Right forelimb (tissue), 1 donor: Measurements from ENCODE around the gene MGRN1.
A peak's percentile ranks its signal among the peaks of the same experiment; 100 is the strongest.

Source experiments
- DNase-seq: peaks from one replicate; pipeline ENCODE4 v3.0.0-alpha.2; 2018

The MGRN1 gene

DNA sequence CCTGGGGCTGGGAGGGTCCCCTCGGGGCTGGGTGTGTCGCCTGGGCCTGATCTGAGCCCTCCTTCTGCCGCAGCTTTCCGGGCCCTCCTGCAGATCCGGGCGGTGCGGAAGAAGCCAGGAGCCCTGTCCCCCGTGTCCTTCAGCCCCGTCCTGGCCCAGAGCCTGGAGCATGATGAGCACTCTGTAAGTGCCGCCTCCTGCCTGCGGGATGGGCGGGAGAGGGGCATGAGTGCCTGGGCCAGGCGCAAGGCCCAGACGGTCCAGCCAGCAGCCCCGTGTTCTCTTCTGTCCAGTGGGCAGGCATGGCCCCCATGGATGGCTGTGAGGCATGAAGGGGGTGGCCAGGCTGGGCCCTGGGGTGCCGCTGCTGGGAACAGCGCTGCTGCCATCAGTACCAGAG lies 52.8 kb downstream of the MGRN1 start:
- no peak for DNase-seq

DNA sequence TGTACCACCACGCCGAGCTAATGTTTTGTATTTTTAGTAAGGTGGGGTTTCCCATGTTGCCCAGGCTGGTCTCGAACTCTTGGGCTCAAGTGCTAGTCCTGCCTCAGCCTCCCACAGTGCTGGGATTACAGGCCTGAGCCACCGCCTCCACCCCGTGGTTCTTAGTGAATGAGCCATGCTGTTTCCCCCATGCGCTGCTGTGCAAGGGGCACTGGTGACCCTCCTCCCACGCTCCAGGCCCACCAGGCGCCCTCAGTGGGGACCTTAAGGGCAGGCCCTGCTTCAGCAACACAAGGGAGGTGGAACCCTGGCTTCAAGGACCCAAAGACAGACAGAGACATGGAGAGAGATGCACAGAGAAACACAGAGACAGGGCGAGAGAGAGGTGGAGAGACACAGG lies 53.4 kb downstream of the MGRN1 start:
- DNase-seq: no peak

DNA sequence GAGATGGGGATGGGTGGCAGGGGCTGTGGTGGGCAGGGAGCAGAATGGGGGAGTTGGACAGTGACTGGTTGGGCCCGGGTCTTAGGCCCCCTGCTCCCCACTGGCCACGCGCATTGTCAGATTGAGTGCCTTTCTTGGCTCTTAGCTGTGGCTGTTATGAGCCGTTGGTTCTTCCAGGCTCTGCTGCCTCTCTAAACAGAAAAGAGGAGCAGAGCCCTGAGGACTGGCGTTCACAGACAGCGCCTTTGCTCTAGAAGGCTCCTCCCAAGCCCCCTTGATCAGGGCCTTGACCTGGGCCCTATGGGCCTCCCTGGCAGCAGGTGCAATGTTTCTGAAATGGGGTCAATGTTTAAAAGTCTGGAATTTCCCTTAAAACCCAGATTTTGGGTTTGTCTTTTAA lies 54.0 kb downstream of the MGRN1 start:
- DNase-seq: no peak

DNA sequence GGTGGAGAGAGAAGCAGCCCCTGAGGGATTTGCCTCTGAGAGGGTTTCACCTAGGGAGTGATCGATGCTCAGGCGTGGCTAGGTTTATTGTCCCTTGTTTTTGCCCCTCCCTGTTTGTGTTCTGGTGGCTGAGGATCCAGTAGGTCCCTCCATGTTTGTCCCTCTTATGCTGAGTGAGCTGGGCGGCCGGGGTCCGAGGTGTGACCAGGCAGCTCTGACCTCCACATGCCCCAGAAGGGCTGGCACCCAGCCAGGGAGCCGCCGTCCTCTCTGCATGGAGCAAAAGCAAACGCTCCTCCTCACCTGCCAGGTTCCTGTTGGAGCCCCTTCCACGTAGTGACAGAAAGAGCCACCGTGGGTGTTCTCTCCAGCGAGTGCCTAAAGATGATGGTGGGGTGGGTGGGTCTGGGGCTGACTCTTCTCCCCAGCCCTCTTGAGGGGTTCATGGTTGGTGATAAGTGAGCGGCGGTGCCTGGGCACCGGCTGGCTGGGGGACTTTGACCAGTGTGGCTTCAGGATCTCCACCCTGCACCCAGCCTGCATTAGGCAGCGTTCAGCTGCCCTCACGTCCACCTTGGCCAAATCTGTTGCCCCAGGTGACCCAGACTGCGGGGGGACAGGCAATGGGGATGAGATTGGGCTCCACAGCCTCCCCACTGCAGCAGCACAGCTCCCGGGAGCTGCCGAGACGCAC lies 54.7 kb downstream of the MGRN1 start:
- DNase-seq: no peak

DNA sequence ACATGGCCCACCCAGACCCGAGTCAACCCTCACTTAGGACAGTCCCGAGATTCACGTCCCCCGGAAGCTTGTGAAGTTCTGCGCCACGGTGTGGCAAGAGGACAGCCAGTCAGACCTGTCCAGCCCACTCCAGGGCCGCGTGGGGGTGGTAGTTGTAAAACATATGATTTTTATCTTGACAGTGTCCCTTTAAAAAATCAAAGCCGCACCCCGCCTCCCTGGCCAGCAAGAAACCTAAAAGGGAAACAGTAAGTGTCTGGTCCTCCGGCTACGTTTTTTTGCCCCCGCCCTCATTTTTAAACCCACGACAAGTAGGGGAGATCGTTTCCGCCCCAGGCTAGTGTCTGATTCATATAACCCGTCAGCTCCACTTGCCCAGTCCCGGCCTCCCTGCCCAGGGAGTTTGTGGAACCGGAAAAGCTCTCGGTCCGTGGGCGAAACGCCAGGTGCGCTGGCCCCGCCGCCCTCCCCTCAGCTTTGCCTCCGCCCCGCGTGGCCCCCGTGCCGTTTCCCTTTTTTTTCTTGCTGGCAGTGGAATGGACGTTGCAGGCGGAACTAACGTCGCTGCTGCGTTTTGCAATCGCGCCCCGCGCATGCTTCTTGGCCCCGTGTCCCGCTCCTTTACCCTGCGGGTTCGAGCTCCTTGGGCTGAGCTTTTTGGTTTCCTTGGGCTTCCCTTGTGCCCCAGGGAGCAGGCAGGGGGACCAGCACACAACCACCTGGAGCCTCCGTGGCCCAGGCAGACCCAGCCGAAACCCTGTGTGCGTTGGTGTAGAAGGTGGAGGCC lies 55.4 kb downstream of the MGRN1 start:
- DNase-seq: peak; percentile 70

DNA sequence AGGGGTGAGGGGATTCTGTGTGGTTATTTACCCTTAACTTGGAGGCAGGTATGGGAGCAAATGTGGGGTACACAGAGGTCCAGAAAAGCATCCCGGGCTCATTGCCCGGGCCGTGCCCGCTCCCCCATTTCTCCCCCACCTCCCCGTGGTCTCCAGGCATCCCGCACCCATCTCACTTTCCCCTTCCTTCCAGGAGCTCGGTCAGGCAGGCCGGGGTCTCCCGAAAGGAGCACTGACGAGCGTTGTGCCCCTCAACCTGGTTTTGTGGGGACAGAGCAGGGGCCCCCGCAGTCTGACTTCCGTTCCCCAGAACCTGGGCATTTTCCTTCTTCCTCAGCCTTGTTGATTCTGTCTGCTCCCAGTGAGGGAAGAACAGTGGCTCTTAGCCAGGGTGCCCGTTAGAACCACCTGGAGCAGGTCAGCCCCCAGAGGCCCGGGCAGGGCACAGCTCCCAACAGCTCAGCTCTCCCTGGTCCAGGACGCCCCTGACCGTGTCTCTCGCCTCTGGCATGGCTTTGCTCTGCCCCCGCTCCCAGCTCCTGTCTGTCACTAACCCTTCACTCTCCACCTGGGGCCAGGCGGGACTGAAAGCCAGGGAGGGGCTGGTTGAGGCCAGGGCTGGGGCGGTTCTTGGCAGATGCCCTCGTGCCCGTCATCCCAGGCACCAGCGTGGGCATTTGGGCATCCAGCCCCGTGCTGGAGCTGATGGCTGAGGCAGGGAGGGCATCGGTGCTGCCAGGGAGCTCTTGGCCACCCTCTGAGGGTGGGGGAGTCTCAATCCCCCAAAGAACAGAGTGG lies 56.2 kb downstream of the MGRN1 start:
- DNase-seq: no peak

DNA sequence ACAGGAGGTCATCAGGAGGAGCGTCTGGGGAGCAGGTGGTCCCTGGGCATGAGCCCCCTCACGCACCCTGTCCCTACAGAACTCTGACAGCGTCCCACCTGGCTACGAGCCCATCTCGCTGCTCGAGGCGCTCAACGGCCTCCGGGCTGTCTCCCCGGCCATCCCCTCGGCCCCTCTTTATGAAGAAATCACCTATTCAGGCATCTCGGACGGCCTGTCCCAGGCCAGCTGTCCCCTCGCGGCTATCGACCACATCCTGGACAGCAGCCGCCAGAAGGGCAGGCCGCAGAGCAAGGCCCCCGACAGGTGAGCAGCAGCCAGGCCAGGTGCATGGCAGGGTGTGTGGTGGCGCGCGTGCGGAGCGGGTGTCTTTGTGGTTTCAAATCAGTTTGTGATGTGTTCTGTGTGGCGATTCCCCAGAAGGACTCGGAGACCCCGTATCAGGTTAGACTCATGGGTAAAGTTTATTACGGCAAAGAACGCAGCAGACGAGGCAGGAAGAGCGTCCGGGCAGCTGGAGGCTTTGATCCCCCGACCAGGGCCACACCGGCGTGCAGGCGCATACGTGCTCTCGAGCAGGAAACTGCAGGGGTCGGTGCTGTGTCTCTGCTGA lies 57.0 kb downstream of the MGRN1 start:
- DNase-seq: no peak

DNA sequence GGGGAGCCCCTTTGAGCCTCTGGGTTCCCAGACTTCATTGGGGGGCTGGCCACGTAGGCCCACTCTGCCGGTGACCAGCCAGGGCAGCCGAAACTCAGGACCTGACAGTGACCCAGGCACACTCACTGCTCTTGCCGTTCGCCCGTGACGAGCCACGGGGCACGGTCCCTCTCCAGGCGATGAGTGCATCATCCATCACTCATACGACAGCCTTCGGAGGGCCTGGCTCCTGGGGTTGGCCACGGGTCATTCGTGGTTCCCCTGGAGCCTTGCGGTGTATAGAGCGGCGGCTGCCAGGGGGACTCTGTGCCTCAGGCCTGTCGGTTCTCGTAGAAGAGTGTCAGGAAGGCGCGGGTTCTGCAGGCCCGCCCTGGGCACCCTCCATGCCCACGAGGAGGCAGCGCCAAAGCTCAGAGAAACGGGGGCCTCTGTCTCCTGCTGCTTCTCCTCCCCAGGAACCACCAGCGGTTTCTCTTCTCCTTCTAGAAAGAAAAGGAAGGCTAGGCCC lies 57.5 kb downstream of the MGRN1 start:
- no peak for DNase-seq

DNA sequence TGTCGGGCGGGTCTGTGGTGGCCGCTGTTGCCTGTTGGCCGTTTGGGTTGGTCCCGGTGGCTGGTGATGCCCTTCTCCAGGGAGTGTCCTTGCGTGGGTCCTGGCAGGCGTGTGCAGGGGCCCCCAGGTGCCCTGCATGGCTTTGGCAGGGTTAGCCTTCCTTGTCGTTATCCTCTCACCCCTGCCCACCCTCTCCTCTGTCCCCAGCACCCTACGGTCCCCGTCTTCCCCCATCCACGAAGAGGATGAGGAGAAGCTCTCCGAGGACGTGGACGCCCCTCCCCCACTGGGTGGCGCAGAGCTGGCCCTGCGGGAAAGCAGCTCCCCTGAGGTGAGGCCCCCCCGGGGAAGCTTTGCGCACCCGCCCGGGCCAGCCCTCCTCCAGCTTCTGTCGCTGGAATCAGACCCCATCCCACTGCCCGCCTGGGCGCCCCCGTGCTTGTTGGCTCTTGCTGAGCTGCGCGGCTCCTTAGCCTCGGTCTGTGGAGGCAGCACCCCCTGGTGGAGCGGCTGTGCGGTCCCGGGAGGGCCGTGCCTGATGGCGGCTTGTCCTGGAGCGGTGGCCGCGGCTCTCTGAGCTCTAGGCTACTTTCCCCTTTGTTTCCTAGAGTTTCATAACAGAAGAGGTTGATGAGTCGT lies 58.1 kb downstream of the MGRN1 start:
- no peak for DNase-seq

DNA sequence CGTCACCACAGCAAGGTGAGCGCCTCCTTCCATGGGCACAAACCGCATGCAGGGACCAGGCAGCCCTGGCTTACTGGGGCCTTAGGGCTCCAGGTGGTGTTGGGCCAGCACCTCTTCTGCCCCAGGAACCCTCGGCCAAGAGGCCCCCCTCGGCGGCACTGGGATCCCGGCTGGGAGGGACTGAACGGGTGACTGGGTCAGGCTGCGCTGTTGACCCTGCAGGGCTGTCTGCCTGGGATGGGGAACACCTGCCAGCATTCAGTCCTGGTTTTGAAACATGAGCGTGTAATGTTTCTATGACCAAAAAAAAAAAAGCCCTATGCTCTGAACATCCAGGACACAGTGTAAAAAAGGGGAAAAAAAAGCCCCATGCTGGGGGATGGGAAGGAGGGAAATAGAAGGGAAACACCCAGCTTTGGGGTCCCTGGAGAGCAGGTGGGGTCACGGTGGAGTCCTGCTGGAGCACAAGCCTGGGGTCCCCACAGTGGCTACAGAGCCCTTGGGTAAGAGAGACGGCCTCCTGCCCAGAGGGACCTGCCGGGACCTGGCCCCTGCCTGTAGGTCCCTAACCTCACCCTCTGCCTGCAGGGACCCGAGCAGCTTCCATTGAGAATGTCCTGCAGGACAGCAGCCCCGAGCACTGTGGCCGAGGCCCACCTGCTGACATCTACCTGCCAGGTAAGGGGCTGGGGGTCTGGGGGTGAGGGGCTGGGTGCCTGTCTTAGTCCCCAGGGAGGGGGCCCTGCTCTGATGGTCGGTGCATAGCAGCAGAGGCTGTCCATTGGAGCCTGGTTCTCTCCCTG lies 58.8 kb downstream of the MGRN1 start:
- DNase-seq: no peak

DNA sequence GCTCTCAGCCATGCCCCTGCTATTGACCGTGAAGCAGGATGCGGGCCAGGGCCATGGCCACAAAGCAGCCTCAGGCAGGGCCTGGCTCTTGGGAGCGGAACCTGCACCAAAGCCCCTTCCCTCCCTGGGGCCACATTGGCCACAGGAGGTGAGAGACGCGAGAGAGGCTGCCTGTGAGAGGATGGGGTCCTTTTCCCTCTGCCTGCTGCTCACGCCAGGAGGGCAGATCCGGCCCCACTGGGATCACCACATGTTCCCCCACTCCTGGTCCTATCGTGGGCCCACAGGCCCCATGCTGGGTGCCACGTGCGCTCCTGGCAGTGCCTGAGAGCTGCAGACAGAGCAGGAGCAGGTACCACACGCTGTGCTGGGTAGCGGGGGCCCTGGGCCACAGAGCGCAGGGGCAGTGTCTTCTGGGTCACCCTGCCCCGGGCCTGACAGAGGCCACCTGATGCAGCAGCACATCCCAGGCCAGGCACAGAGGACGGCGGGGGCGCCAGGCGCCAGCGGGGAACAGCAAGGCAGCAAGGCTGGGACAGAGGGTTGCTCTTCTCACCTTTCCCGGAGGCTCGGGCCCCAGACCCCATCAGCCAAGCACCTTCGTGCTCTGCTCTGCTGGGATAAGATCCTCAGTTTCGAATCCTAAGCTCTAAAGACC lies 59.6 kb downstream of the MGRN1 start:
- no peak for DNase-seq

DNA sequence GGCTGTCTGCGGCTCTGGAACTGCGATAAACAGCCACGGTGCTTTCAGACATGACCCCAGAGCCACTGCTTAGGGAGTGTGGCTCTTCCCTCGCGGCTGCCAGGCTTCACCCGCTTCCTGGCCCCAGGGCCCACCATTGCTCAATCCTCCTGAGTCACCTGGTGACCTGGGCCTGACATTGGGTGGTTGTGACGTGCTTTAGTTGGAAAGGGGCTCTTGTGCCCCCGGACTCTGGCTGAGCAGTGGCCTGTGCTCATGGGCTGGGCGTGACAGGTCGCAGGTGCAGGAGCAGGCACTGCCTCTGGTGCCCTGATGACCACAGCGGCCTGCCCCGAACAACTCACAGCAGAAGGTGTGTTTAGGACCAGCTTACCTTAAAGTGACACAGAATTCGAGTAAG lies 60.1 kb downstream of the MGRN1 start:
- DNase-seq: no peak

DNA sequence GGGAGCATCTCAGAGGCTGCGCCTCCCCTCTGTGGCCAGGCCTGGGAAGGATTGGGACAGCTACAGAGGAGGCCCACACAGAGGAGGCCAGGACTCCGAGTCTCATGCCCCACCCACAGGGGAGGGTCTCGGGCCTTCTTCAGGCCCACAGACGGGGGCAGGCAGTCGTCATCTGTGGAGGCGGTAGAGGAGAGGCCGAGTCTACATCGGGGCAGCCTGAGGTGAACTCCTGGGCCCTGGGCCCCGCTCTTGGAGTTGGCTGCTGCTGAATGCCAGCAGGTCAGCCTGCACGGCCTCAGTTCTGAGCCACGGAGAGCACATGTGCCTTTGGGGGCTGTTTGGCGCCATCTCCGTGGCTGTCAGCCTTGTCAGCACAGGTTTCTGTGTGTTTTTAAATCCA lies 60.7 kb downstream of the MGRN1 start:
- no peak for DNase-seq

DNA sequence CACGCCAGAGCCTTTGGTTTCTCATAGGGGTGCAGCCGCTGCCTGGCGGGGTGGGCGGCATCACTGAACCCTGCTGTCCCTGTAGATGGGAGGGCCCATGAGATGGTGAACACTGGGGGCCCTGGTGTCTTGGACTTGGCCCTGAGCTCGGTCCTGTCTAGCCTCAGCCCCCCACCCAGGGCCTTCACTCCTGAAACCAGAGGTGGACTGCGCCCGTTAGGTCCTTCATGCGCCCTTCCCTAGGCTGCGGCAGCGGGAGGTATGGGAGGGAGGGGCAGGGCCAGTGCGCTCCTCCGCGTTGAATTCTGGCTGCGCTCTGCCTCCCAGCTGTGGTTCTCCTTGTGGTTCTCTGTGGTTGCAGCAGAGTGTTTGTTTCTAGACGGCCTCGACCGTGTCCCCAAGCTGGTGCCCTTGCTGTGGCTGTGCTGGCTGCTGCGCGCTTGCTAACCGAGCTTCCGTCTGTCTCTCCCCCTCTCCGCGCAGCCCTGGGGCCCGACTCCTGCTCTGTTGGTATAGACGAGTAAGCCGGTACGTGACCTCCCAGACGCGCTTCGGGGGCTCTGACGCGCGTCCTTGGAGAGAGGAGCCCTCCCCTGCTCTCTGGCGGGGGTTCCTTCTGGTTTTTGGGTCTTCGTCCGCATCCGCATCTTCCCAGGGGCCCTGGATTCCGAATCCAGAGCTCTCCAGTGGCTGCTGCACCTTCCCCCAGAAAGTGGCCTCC lies 61.3 kb downstream of the MGRN1 start:
- peak; percentile 39 for DNase-seq

DNA sequence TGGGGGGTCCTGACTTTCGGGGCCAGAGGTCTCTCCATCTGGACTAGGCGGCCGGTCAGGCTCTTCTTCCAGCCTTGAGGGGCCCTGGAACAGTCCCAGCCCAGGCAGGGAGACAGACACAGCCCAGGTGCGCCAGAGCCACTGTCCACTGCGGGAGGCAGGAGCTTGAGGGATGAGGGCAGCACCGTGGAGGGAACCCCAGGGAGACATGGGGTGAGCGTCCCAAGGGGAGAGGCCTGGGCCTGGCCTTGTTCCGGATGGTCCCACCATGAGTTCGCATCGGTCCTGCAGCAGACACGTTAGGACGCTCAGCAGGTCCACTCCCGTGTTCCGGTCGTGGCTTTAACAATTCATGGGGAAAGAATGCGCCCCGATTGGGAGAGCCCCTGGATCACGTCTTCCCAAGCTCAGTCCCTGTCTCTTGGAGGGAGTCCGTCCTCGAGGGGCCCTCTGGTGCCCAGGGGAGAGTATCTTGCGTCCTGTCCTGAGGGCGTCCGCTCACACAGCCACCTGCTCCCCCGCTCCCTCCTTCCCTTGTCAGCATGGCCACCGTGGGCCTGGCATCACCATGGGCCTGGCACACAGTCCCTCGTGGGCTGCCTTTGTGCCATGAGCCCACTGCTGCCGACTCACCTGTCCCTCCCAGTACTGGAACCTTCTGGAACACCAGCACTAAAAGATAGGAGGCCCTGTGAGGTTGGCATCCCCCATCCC lies 62.0 kb downstream of the MGRN1 start:
- peak; percentile 39 for DNase-seq

DNA sequence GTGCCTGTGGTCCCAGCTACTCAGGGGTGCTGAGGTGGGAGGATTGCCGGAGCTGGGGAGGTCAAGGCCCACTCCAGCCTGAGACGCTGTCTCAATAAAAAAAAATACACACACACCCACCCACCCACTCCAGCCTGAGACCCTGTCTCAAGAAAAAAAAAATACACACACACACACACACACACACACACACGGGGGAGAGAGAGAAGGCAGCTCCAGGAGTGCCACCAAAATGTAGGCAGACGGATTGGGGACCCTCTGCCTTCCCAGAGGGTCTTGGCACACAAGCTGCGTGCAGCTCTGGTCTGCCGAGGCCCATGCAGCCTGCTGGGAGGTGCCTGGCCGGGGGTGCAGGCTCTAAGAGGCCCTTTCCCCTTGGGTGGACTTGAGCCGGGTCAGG lies 62.8 kb downstream of the MGRN1 start:
- no peak for DNase-seq

DNA sequence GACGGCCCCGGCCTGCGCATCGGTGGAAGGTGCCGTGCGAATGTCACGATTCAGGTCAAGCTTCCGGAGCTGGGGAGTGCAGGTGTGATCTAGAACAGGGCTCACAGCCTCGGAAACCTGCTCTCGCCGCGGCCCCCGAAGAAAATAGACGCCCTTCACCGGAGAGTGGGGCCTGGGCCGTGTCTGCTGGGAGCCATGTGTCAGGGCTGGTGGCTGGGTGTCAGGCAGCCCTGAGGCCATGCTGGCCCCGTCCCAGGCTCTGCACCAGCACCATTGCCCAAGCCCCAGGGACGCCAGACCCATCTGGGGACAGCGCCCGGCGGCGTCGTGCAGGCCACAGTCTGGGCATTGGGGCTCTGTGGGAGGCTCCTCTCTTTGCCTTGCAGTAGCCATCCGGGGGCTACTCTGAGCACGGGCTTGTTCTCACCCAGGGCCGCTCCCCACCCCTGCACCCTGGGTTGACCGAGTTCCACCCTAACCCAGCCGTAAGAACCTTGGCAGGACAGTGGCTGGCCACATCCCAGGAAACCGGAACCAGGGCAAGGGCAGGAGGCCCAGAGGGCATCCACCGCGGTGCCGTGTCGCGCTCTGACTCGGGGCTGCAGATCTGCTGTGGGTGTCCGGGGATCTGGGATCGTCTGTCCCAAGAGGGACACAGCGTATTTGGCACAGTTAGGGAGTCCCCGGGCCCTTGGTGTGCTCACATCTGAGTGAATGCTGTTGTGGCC lies 63.5 kb downstream of the MGRN1 start:
- no peak for DNase-seq

DNA sequence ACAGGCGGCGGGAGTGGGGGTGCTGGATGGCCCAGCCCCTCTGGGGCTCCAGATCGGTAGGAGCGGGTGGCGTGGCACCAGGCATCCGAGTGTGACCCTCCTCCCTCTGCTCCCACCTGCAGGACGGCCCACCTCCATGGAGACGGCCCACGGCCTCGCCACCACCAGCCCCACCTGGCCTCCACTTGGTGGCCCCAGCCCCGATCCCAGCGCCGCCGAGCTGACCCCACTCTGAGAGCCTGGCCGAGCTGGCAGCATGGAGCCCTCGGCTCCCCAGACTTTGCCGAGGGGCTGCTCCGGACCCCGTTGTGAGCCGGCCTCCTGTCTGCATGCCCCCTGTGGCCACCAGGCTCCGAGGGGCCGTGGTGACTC lies 64.0 kb downstream of the MGRN1 start:
- DNase-seq: no peak

DNA sequence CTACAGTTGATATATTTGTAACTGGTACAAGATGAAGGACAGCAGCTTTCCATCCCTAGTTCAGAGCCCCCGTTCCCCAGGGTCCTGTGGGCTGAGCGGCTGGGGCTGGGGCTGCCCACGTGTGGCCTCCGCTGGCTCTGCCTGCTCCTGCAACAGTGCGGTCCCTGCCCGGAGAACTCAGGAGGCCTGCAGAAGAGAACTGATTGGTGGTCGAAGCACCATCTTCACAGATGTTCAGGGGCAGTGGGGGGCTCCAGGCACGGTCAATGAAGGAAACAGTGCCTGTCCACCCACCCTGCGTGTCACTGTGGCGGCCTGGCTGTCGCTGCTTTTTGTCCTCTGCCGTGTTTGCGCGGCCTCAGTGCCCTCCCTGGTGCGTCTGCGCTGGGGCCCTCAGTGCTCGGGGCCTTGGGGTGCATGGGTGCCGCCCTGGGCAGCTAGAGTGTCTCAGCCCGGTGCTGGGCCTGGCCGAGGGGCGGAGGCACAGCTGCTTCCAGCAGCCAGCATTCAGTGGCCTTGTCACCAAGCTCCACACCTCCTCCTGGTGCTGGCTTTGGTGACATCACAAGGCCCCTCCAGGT lies 64.6 kb downstream of the MGRN1 start:
- DNase-seq: no peak
